Activated naive CD8-positive, alpha-beta T cell treated with anti-CD3 and anti-CD28 coated beads, Interleukin-2, amount 50 U/mL, for 24 hours (primary cell): ENCODE results near the gene FNBP1L.
"Not testable (repeated sequence)": the region's sequence is repeated elsewhere in the genome, so short reads cannot be mapped to it uniquely, and the experiment has no call there.

Source experiments
- ATAC-seq: fragments of 150-1000 bp; cut with Tn5 transposase; one replicate; pipeline ENCODE4 v1.10.0; 2021
- DNase-seq: peaks from one replicate; pipeline ENCODE4 v3.0.0; 2021
- H3K27ac Mint-ChIP-seq: one replicate; pipeline ENCODE4 v1.8.0; 2021; ENCODE audit warnings: mild to moderate bottlenecking, mixed read lengths
- H3K27me3 Mint-ChIP-seq: one replicate; pipeline ENCODE4 v1.8.0; 2021; ENCODE audit warnings: mixed read lengths
- H3K36me3 Mint-ChIP-seq: one replicate; pipeline ENCODE4 v1.8.0; 2021; ENCODE audit warnings: low read depth, mixed read lengths
- H3K4me1 Mint-ChIP-seq: one replicate; pipeline ENCODE4 v1.8.0; 2021; ENCODE audit warnings: mixed read lengths
- H3K4me3 Mint-ChIP-seq: one replicate; pipeline ENCODE4 v1.8.0; 2021; ENCODE audit warnings: mild to moderate bottlenecking, moderate library complexity, mixed read lengths
- H3K9me3 Mint-ChIP-seq: one replicate; pipeline ENCODE4 v1.8.0; 2021; ENCODE audit warnings: mixed read lengths

The FNBP1L gene

GRCh38 chr1:93459126-93459525, 11.2 kb downstream of the FNBP1L start:
- Mint-ChIP-seq H3K27ac (no peak overlapping the region), H3K27me3 (peaks cover 7% of the 10 kb centered on the region), H3K9me3 (no peaks in the 10 kb centered on the region), H3K4me1 (no peaks in the 10 kb centered on the region), H3K4me3 (no peak overlapping the region), H3K36me3 (no peaks in the 10 kb centered on the region)
- ATAC-seq (no peak), DNase-seq (no peak)

- Mint-ChIP-seq H3K27ac (no peak overlapping the region), H3K27me3 (peaks cover 2% of the 10 kb centered on the region), H3K4me3 (no peak overlapping the region), H3K4me1 (no peaks in the 10 kb centered on the region), H3K36me3 (no peaks in the 10 kb centered on the region), H3K9me3 (peaks cover 8% of the 10 kb centered on the region)
- ATAC-seq = no peak
- no peak for DNase-seq
Measured at GRCh38 chr1:93461236-93461635, 13.3 kb downstream of the FNBP1L start.

GRCh38 chr1:93463960-93464359, 16.0 kb downstream of the FNBP1L start:
- peaks cover 4% of the 10 kb centered on the region for H3K27me3 Mint-ChIP-seq
- H3K36me3 Mint-ChIP-seq = peaks cover 1% of the 10 kb centered on the region
- DNase-seq (no peak), ATAC-seq (no peak)
- no peaks in the 10 kb centered on the region for H3K4me1 Mint-ChIP-seq
- no peak overlapping the region for H3K27ac Mint-ChIP-seq
- H3K9me3 Mint-ChIP-seq = peaks cover 8% of the 10 kb centered on the region
- H3K4me3 Mint-ChIP-seq = no peak overlapping the region

GRCh38 chr1:93465371-93466082, 17.6 kb downstream of the FNBP1L start:
- H3K27ac Mint-ChIP-seq, H3K4me3 Mint-ChIP-seq, DNase-seq, ATAC-seq, H3K36me3 Mint-ChIP-seq, H3K4me1 Mint-ChIP-seq, H3K27me3 Mint-ChIP-seq, H3K9me3 Mint-ChIP-seq: not testable (repeated sequence)

GRCh38 chr1:93467606-93468005, 19.7 kb downstream of the FNBP1L start:
- no peak for ATAC-seq
- DNase-seq = no peak
- peaks cover 1% of the 10 kb centered on the region for H3K36me3 Mint-ChIP-seq
- H3K27me3 Mint-ChIP-seq = peaks cover 4% of the 10 kb centered on the region
- no peak overlapping the region for H3K4me3 Mint-ChIP-seq
- H3K27ac Mint-ChIP-seq = no peak overlapping the region
- peaks cover 8% of the 10 kb centered on the region for H3K9me3 Mint-ChIP-seq
- H3K4me1 Mint-ChIP-seq = no peaks in the 10 kb centered on the region

GRCh38 chr1:93468662-93469061, 20.7 kb downstream of the FNBP1L start:
- H3K4me3 Mint-ChIP-seq = no peak overlapping the region
- peaks cover 1% of the 10 kb centered on the region for H3K36me3 Mint-ChIP-seq
- ATAC-seq (no peak), DNase-seq (no peak)
- H3K27me3 Mint-ChIP-seq = peaks cover 4% of the 10 kb centered on the region
- H3K4me1 Mint-ChIP-seq = no peaks in the 10 kb centered on the region
- H3K9me3 Mint-ChIP-seq = peaks cover 8% of the 10 kb centered on the region
- H3K27ac Mint-ChIP-seq = no peak overlapping the region

- not testable (repeated sequence) for H3K27ac Mint-ChIP-seq, ATAC-seq, H3K27me3 Mint-ChIP-seq, DNase-seq, H3K9me3 Mint-ChIP-seq, H3K4me1 Mint-ChIP-seq, H3K4me3 Mint-ChIP-seq, H3K36me3 Mint-ChIP-seq
Measured at GRCh38 chr1:93469223-93469622, 21.3 kb downstream of the FNBP1L start.

GRCh38 chr1:93471284-93471683, 23.4 kb downstream of the FNBP1L start:
- H3K27me3 Mint-ChIP-seq = peaks cover 4% of the 10 kb centered on the region

GRCh38 chr1:93471911-93472310, 24.0 kb downstream of the FNBP1L start:
- peaks cover 6% of the 10 kb centered on the region for H3K27me3 Mint-ChIP-seq
- DNase-seq (no peak), ATAC-seq (no peak)
- H3K36me3 Mint-ChIP-seq = peaks cover 1% of the 10 kb centered on the region
- no peak overlapping the region for H3K27ac Mint-ChIP-seq
- no peaks in the 10 kb centered on the region for H3K4me1 Mint-ChIP-seq
- H3K9me3 Mint-ChIP-seq = no peaks in the 10 kb centered on the region
- no peak overlapping the region for H3K4me3 Mint-ChIP-seq

More at GRCh38 chr1:93471284-93471683, 23.4 kb downstream of the FNBP1L start:
- peaks cover 1% of the 10 kb centered on the region for H3K36me3 Mint-ChIP-seq
- ATAC-seq = no peak
- DNase-seq = no peak
- no peak overlapping the region for H3K27ac Mint-ChIP-seq
- no peaks in the 10 kb centered on the region for H3K9me3 Mint-ChIP-seq
- no peak overlapping the region for H3K4me3 Mint-ChIP-seq
- no peaks in the 10 kb centered on the region for H3K4me1 Mint-ChIP-seq

GRCh38 chr1:93474321-93474720, 26.4 kb downstream of the FNBP1L start:
- Mint-ChIP-seq H3K36me3 (peaks cover 3% of the 10 kb centered on the region), H3K9me3 (peaks cover 13% of the 10 kb centered on the region), H3K27me3 (peaks cover 4% of the 10 kb centered on the region), H3K4me3 (no peak overlapping the region), H3K4me1 (no peaks in the 10 kb centered on the region), H3K27ac (no peak overlapping the region)
- no peak for DNase-seq
- no peak for ATAC-seq

GRCh38 chr1:93475681-93476080, 27.8 kb downstream of the FNBP1L start:
- Mint-ChIP-seq H3K36me3 (peaks cover 3% of the 10 kb centered on the region), H3K4me1 (no peaks in the 10 kb centered on the region), H3K9me3 (peaks cover 20% of the 10 kb centered on the region), H3K27me3 (peaks cover 2% of the 10 kb centered on the region), H3K4me3 (no peak overlapping the region), H3K27ac (no peak overlapping the region)
- DNase-seq = no peak
- no peak for ATAC-seq

GRCh38 chr1:93479133-93479745, 31.3 kb downstream of the FNBP1L start:
- ATAC-seq, H3K4me3 Mint-ChIP-seq, H3K27me3 Mint-ChIP-seq, H3K36me3 Mint-ChIP-seq, H3K27ac Mint-ChIP-seq, H3K4me1 Mint-ChIP-seq, DNase-seq: not testable (repeated sequence)
- H3K9me3 Mint-ChIP-seq = peaks cover 20% of the 10 kb centered on the region

GRCh38 chr1:93481899-93482298, 34.0 kb downstream of the FNBP1L start:
- not testable (repeated sequence) for ATAC-seq, H3K4me1 Mint-ChIP-seq, H3K4me3 Mint-ChIP-seq, H3K27ac Mint-ChIP-seq, H3K27me3 Mint-ChIP-seq, DNase-seq, H3K36me3 Mint-ChIP-seq
- peaks cover 20% of the 10 kb centered on the region for H3K9me3 Mint-ChIP-seq

- Mint-ChIP-seq H3K9me3 (peaks cover 17% of the 10 kb centered on the region), H3K4me1 (no peaks in the 10 kb centered on the region), H3K27ac (no peak overlapping the region), H3K4me3 (no peak overlapping the region), H3K36me3 (peaks cover 3% of the 10 kb centered on the region), H3K27me3 (peaks cover 5% of the 10 kb centered on the region)
- no peak for ATAC-seq
- no peak for DNase-seq
Measured at GRCh38 chr1:93483200-93483599, 35.3 kb downstream of the FNBP1L start.

GRCh38 chr1:93483606-93484005, 35.7 kb downstream of the FNBP1L start:
- H3K27ac Mint-ChIP-seq = no peak overlapping the region
- peaks cover 13% of the 10 kb centered on the region for H3K9me3 Mint-ChIP-seq
- peaks cover 5% of the 10 kb centered on the region for H3K27me3 Mint-ChIP-seq
- ATAC-seq (no peak), DNase-seq (no peak)
- no peaks in the 10 kb centered on the region for H3K4me1 Mint-ChIP-seq
- H3K36me3 Mint-ChIP-seq = peaks cover 3% of the 10 kb centered on the region
- no peak overlapping the region for H3K4me3 Mint-ChIP-seq
